Measurements from ENCODE around the gene RBM12.

- TF ChIP-seq POLR2AphosphoS5 (IDR thresholded peaks at IDR 0.05; ENCODE audit: insufficient read depth, low read depth, low read length) (no peak), EZH2 (IDR thresholded peaks at IDR 0.05; ENCODE audit: borderline replicate concordance, low read depth, low read length, severe bottlenecking) (no peak), CTCF (IDR thresholded peaks at IDR 0.05; ENCODE audit: extremely low read depth in 1 of 2, insufficient read depth in 1 of 2, low read depth in 1 of 2, low read length in 2 of 2) (no peak), POLR2A (IDR thresholded peaks at IDR 0.05; ENCODE audit: low read depth, low read length) (no peak), GATA2 (IDR thresholded peaks at IDR 0.05; ENCODE audit: insufficient read depth, insufficient read length, low read depth, low read length) (no peak), JUN (IDR thresholded peaks at IDR 0.05; ENCODE audit: borderline replicate concordance, insufficient read depth, insufficient read length, low read depth) (no peak), MYC (IDR thresholded peaks at IDR 0.05; ENCODE audit: low read depth, low read length) (no peak)
- TF ChIP-seq, protein P1, sequence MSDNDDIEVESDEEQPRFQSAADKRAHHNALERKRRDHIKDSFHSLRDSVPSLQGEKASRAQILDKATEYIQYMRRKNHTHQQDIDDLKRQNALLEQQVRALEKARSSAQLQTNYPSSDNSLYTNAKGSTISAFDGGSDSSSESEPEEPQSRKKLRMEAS (IDR thresholded peaks at IDR 0.05; ENCODE audit: insufficient read depth, insufficient read length) = no peak
These were observed 60.8 kb downstream of the RBM12 start for GRCh38 chr20:35603695-35604448.

Data from endothelial cell of umbilical vein (primary cell).